ENCODE data around the gene ZNF750.

DNA sequence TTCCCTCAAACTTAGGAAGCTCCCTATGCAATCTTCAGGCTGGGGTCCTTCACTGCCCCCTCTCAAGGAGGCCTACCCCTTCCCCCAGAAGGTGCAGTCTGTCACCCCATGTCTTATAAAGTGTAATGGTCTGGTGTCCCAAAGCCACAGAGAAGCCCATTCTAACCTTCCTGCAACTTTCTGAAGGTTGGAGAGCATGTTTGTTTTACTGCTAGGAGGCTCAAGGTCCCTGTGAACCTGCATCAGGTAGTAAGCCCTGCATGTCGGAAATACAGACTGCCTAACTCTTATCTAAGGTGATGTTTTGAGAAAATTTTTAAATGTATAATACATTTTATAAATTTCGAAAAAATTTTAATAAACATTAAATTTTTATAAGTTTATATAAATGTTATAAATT lies 18.3 kb downstream of the ZNF750 start:
- TF ChIP-seq POLR2A (IDR thresholded peaks at IDR 0.05) (no peak), EP300 (IDR thresholded peaks at IDR 0.05; ENCODE audit: low read depth) (no peak), POLR2AphosphoS5 (IDR thresholded peaks at IDR 0.05) (no peak)
- TF ChIP-seq, protein P1, sequence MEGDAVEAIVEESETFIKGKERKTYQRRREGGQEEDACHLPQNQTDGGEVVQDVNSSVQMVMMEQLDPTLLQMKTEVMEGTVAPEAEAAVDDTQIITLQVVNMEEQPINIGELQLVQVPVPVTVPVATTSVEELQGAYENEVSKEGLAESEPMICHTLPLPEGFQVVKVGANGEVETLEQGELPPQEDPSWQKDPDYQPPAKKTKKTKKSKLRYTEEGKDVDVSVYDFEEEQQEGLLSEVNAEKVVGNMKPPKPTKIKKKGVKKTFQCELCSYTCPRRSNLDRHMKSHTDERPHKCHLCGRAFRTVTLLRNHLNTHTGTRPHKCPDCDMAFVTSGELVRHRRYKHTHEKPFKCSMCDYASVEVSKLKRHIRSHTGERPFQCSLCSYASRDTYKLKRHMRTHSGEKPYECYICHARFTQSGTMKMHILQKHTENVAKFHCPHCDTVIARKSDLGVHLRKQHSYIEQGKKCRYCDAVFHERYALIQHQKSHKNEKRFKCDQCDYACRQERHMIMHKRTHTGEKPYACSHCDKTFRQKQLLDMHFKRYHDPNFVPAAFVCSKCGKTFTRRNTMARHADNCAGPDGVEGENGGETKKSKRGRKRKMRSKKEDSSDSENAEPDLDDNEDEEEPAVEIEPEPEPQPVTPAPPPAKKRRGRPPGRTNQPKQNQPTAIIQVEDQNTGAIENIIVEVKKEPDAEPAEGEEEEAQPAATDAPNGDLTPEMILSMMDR (IDR thresholded peaks at IDR 0.05) = no peak

Measured in transverse colon (tissue), 4 donors.